CD8-positive, alpha-beta memory T cell (primary cell): Measurements from ENCODE around the gene KLHL7. TPM values are rescaled to one million over a fixed set of nuclear protein-coding genes. Genes with fewer than 3 reads are reported as not detected.

ENCODE experiments used
- CTCF ChIA-PET: fragments of 350-600 bp; sonication (Branson Sonifier 250); formaldehyde crosslinking; loops from one replicate; lab custom pipeline; 2021; ENCODE audit warnings: antibody characterized with exemption; lab: Charles Lee
- POLR2A ChIA-PET: fragments of 350-600 bp; sonication (Branson Sonifier 250); formaldehyde crosslinking; loops from one replicate; lab custom pipeline; 2021; ENCODE audit warnings: antibody characterized with exemption; lab: Charles Lee
- DNase-seq, 5 donors: peaks; one replicate each; pipeline versions ENCODE4 v3.0.0 to v3.0.0-alpha.2; 2020 to 2022; ENCODE audit warnings: mixed read lengths in 1 of 5
- H3K27ac ChIP-seq: one replicate; pipeline ENCODE4 v1.7.0; 2013; ENCODE audit warnings: low read depth, mild to moderate bottlenecking, low read length, moderate library complexity
- H3K27me3 ChIP-seq: 2 replicates; pipeline ENCODE4 v1.7.0; 2013; ENCODE audit warnings: low read length, mild to moderate bottlenecking; ENCODE audit not compliant: insufficient read depth, poor library complexity, severe bottlenecking
- H3K36me3 ChIP-seq: 2 replicates; pipeline ENCODE4 v1.7.0; 2013; ENCODE audit warnings: mild to moderate bottlenecking, low read length, moderate library complexity; ENCODE audit not compliant: insufficient read depth
- H3K4me1 ChIP-seq: 2 replicates; pipeline ENCODE4 v1.7.0; 2013; ENCODE audit warnings: mild to moderate bottlenecking, low read length, moderate library complexity; ENCODE audit not compliant: insufficient read depth
- H3K4me3 ChIP-seq: 2 replicates; pipeline ENCODE4 v1.7.0; 2013; ENCODE audit warnings: mild to moderate bottlenecking, low read length
- H3K9me3 ChIP-seq: 2 replicates; pipeline ENCODE4 v1.7.0; 2013; ENCODE audit warnings: mild to moderate bottlenecking, low read length
- H3K27ac Mint-ChIP-seq, 8 donors: one replicate each; pipeline ENCODE4 v1.8.0; 2020 to 2021; ENCODE audit warnings: mixed read lengths in 8 of 8, mild to moderate bottlenecking in 6 of 8, inconsistent platforms in 3 of 8, moderate library complexity in 3 of 8
- H3K27me3 Mint-ChIP-seq, 2 donors: one replicate each; pipeline ENCODE4 v1.8.0; 2020 to 2021; ENCODE audit warnings: mixed read lengths in 2 of 2, mild to moderate bottlenecking in 1 of 2, moderate library complexity in 1 of 2
- H3K36me3 Mint-ChIP-seq, 3 donors: one replicate each; pipeline ENCODE4 v1.8.0; 2020 to 2021; ENCODE audit warnings: mixed read lengths in 3 of 3, inconsistent platforms in 1 of 3, mild to moderate bottlenecking in 1 of 3
- H3K4me1 Mint-ChIP-seq, 3 donors: one replicate each; pipeline ENCODE4 v1.8.0; 2020 to 2021; ENCODE audit warnings: mixed read lengths in 3 of 3, inconsistent platforms in 1 of 3, mild to moderate bottlenecking in 1 of 3
- H3K4me3 Mint-ChIP-seq, 7 donors: one replicate each; pipeline ENCODE4 v1.8.0; 2020 to 2021; ENCODE audit warnings: mixed read lengths in 7 of 7, mild to moderate bottlenecking in 6 of 7, moderate library complexity in 4 of 7, inconsistent platforms in 2 of 7
- H3K9me3 Mint-ChIP-seq, 5 donors: one replicate each; pipeline ENCODE4 v1.8.0; 2020 to 2022; ENCODE audit warnings: mixed read lengths in 5 of 5, mild to moderate bottlenecking in 3 of 5, moderate library complexity in 2 of 5, inconsistent platforms in 1 of 5
- polyA plus RNA-seq: library from polyadenylated mRNA; unstranded; fragments of 300-500 nt; fragmentation: Illumina TruSeq; gene quantifications from one replicate; pipeline ENCODE4 v1.2.3, GENCODE V29; 2021
- total RNA-seq, 2 experiments: library from RNA; stranded (reverse); gene quantifications; one replicate each; pipeline ENCODE4 v1.2.3, GENCODE V29; 2021

The KLHL7 gene
- total and polyA plus RNA-seq, 3 experiments from 2014 or later = 20.4 to 29.9 (median 20.9) TPM

- H3K4me3 Mint-ChIP-seq = no peak overlapping the region
- H3K36me3 Mint-ChIP-seq = no peaks in the 10 kb centered on the region
- Histone ChIP-seq H3K36me3 (no peaks in the 10 kb centered on the region), H3K4me1 (no peaks in the 10 kb centered on the region), H3K4me3 (no peak overlapping the region), H3K9me3 (no peaks in the 10 kb centered on the region), H3K27ac (no peak overlapping the region), H3K27me3 (no peaks in the 10 kb centered on the region)
- CTCF ChIA-PET = interaction anchor here (1.2 kb wide), 1 partner anchor 20 kb away, joined by 3 read pairs; no protein-coding TSS in a partner anchor
- H3K27me3 Mint-ChIP-seq = peaks cover 4 to 14% of the 10 kb centered on the region in 2 donors
- no peaks in the 10 kb centered on the region for H3K4me1 Mint-ChIP-seq
- H3K9me3 Mint-ChIP-seq = no peaks in the 10 kb centered on the region
- H3K27ac Mint-ChIP-seq = no peak overlapping the region
- no peak for DNase-seq
- POLR2A ChIA-PET = no interaction called here
Measured at GRCh38 chr7:23074443-23075261, 30.9 kb upstream of the KLHL7 start.

- no peak for DNase-seq
- Histone ChIP-seq H3K4me1 (no peaks in the 10 kb centered on the region), H3K9me3 (no peaks in the 10 kb centered on the region), H3K4me3 (no peak overlapping the region), H3K36me3 (no peaks in the 10 kb centered on the region), H3K27ac (no peak overlapping the region), H3K27me3 (no peaks in the 10 kb centered on the region)
- Mint-ChIP-seq H3K4me3 (no peak overlapping the region), H3K36me3 (no peaks in the 10 kb centered on the region), H3K9me3 (no peaks in the 10 kb centered on the region), H3K4me1 (no peaks in the 10 kb centered on the region), H3K27me3 (peaks cover 4 to 19% of the 10 kb centered on the region in 2 donors), H3K27ac (peak overlapping the region in 2 of 8 donors; percentile 14 to 25)
- CTCF ChIA-PET = no interaction called here
- POLR2A ChIA-PET = no interaction called here
Measured at GRCh38 chr7:23075571-23075970, 30.0 kb upstream of the KLHL7 start.

- H3K27ac ChIP-seq = no peak overlapping the region
- Mint-ChIP-seq H3K27ac (no peak overlapping the region), H3K9me3 (no peaks in the 10 kb centered on the region), H3K4me1 (no peaks in the 10 kb centered on the region), H3K36me3 (no peaks in the 10 kb centered on the region), H3K4me3 (no peak overlapping the region), H3K27me3 (peaks cover 4 to 24% of the 10 kb centered on the region in 2 donors)
- H3K36me3 ChIP-seq = no peaks in the 10 kb centered on the region
- H3K9me3 ChIP-seq = no peaks in the 10 kb centered on the region
- no peaks in the 10 kb centered on the region for H3K4me1 ChIP-seq
- no peaks in the 10 kb centered on the region for H3K27me3 ChIP-seq
- ChIA-PET POLR2A (no interaction called here), CTCF (interaction anchor here (1.0 kb wide), 1 partner anchor 21 kb away, joined by 5 read pairs; no protein-coding TSS in a partner anchor)
- no peak for DNase-seq
- H3K4me3 ChIP-seq = no peak overlapping the region
Measured at GRCh38 chr7:23076772-23077171, 28.8 kb upstream of the KLHL7 start.

DNA sequence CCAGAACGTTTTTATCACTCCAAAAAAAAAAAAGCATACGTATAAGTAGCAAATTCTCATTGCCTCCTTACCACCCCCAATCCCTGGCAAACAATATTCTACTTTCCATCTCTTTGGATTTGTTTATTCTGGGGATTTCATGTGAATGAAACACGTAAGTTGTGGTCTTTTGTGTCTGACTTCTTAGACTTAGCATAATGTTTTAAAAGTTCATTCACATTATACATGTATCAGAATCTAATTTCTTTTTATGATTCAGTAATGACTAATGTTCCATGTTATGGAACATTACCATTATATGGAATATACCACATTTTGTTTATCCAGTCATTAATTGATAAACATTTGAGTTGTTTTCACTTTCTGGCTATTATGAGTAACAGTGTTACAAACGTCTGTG lies 12.5 kb upstream of the KLHL7 start:
- ChIA-PET POLR2A (no interaction called here), CTCF (no interaction called here)
- H3K4me1 ChIP-seq = no peaks in the 10 kb centered on the region
- Mint-ChIP-seq H3K27me3 (peaks cover 9 to 12% of the 10 kb centered on the region in 2 donors), H3K9me3 (peaks cover 0 to 3% (median 0%) of the 10 kb centered on the region in 5 donors), H3K36me3 (peaks cover 0 to 6% (median 0%) of the 10 kb centered on the region in 3 donors), H3K27ac (no peak overlapping the region), H3K4me1 (no peaks in the 10 kb centered on the region), H3K4me3 (no peak overlapping the region)
- H3K27me3 ChIP-seq = no peaks in the 10 kb centered on the region
- no peak for DNase-seq
- H3K9me3 ChIP-seq = no peaks in the 10 kb centered on the region
- no peak overlapping the region for H3K4me3 ChIP-seq
- no peaks in the 10 kb centered on the region for H3K36me3 ChIP-seq
- H3K27ac ChIP-seq = no peak overlapping the region

DNA sequence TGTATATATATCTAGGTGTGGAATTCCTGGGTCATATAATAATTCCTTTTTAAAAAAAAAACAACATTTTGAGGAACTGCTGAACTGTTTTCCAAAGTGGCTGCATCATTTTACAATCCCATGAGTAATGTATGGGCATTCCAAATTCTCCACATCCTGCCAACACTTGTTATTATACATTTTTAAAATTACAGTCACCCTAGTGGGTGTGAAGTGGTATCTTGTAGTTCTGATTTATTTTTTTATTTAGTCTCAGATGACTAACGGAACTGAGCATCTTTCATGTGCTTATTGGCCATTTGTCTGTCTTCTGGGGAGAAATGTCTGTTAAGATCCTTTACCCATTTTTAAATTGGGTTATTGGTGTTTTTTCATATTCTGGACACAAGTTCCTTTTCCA lies 12.0 kb upstream of the KLHL7 start:
- POLR2A ChIA-PET = no interaction called here
- H3K4me1 Mint-ChIP-seq = no peaks in the 10 kb centered on the region
- no peak overlapping the region for H3K4me3 Mint-ChIP-seq

DNA sequence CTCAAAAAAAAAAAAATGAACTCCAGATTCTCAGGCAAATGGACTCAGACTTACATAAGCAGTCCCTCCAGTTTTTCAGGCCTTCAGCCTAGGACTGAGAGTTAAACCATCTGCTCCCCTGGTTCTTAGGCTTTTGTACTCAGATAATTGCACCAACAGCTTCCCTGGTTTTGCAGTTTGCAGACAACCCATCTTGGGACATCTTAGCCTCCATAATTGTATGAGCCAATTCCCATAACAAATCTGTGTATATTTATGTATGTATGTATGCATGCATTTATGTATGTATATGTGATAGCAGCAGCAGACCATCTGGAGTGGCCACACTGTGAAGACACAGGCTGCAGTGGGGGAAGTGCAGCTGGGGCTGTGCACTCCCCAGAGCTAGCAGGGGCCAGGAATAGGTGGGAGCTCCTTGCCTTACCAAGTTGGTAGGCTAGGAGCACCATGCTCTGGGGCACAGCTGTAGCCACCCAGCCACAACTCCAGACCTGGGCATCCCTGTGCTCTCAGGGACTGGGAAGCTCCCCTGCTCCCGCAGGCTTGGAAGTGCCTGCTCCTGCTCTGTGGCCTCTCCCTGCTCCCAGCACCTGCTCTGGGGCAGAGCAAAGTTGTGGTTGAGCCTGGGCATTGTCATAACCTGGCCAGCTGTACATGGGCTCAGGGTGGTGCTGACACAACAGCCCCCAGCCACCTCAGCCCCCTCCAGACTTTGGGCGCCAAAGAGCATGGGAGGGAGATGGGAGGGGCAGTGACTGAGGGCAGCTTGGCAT lies 8.9 kb upstream of the KLHL7 start:
- H3K27ac ChIP-seq = no peak overlapping the region
- Mint-ChIP-seq H3K27me3 (peaks cover 6 to 13% of the 10 kb centered on the region in 2 donors), H3K27ac (no peak overlapping the region), H3K4me3 (no peak overlapping the region), H3K9me3 (peaks cover 0 to 3% (median 0%) of the 10 kb centered on the region in 5 donors), H3K36me3 (peaks cover 0 to 6% (median 0%) of the 10 kb centered on the region in 3 donors), H3K4me1 (no peaks in the 10 kb centered on the region)
- no peak overlapping the region for H3K4me3 ChIP-seq
- H3K4me1 ChIP-seq = no peaks in the 10 kb centered on the region
- ChIA-PET CTCF (interaction anchor here (1.1 to 2.4 kb wide), 3 partner anchors 10 to 69 kb away, joined by 3 to 10 read pairs (median 4); no protein-coding TSS in a partner anchor), POLR2A (no interaction called here)
- H3K27me3 ChIP-seq = no peaks in the 10 kb centered on the region
- DNase-seq = no peak
- H3K9me3 ChIP-seq = no peaks in the 10 kb centered on the region
- no peaks in the 10 kb centered on the region for H3K36me3 ChIP-seq

More for the DNA sequence above, 12.0 kb upstream of the KLHL7 start:
- no peaks in the 10 kb centered on the region for H3K9me3 ChIP-seq
- DNase-seq = no peak
- H3K36me3 ChIP-seq = no peaks in the 10 kb centered on the region
- Mint-ChIP-seq H3K9me3 (peaks cover 0 to 3% (median 0%) of the 10 kb centered on the region in 5 donors), H3K27me3 (peaks cover 9 to 16% of the 10 kb centered on the region in 2 donors), H3K36me3 (peaks cover 0 to 6% (median 0%) of the 10 kb centered on the region in 3 donors), H3K27ac (no peak overlapping the region)
- CTCF ChIA-PET = no interaction called here
- H3K27me3 ChIP-seq = no peaks in the 10 kb centered on the region
- no peak overlapping the region for H3K27ac ChIP-seq
- no peak overlapping the region for H3K4me3 ChIP-seq
- H3K4me1 ChIP-seq = no peaks in the 10 kb centered on the region

- no peak overlapping the region for H3K27ac Mint-ChIP-seq
- H3K4me1 Mint-ChIP-seq = no peaks in the 10 kb centered on the region
- H3K9me3 Mint-ChIP-seq = peaks cover 0 to 3% (median 0%) of the 10 kb centered on the region in 5 donors
- no peak overlapping the region for H3K27ac ChIP-seq
- H3K9me3 ChIP-seq = no peaks in the 10 kb centered on the region
- no peaks in the 10 kb centered on the region for H3K27me3 ChIP-seq
- CTCF ChIA-PET = interaction anchor here (1.1 to 2.4 kb wide), 3 partner anchors 8 to 67 kb away, joined by 3 to 10 read pairs (median 4); no protein-coding TSS in a partner anchor
- H3K4me3 Mint-ChIP-seq = no peak overlapping the region
- peaks cover 0 to 6% (median 0%) of the 10 kb centered on the region in 3 donors for H3K36me3 Mint-ChIP-seq
- peaks cover 3 to 13% of the 10 kb centered on the region in 2 donors for H3K27me3 Mint-ChIP-seq
- POLR2A ChIA-PET = no interaction called here
- no peaks in the 10 kb centered on the region for H3K4me1 ChIP-seq
- no peaks in the 10 kb centered on the region for H3K36me3 ChIP-seq
- no peak for DNase-seq
- no peak overlapping the region for H3K4me3 ChIP-seq
Measured at GRCh38 chr7:23098029-23098428, 7.6 kb upstream of the KLHL7 start.
